K562 (cell line): Measurements from ENCODE around the gene EIF2S1. TPM values are rescaled to one million over a fixed set of nuclear protein-coding genes. Genes with fewer than 3 reads are reported as not detected.

Source experiments
- AFF1 ChIP-seq, 2 experiments: fragments of 450-650 bp; IDR thresholded peaks; 2 replicates each; pipeline ENCODE4 v1.6.1; 2018; ENCODE audit warnings: mild to moderate bottlenecking in 2 of 2, low read depth in 1 of 2; ENCODE audit not compliant: partially characterized antibody in 2 of 2
- CBFA2T2 ChIP-seq: fragments of 450-650 bp; conservative IDR thresholded peaks from 2 replicates; pipeline ENCODE4 v1.6.1; 2017; ENCODE audit warnings: mild to moderate bottlenecking
- E2F5 ChIP-seq: sonication (generic); formaldehyde crosslinking; IDR thresholded peaks from 2 replicates; pipeline ENCODE4 v1.8.0; 2022; ENCODE audit warnings: mild to moderate bottlenecking, missing genetic modification reagents
- MAFK ChIP-seq: IDR thresholded peaks from 2 replicates; pipeline ENCODE4 v1.6.1; 2011; ENCODE audit warnings: low read length, improper control_type of control experiment
- MTF1 ChIP-seq: fragments of 250-450 bp; sonication (Bioruptor Pico); IDR thresholded peaks from 2 replicates; pipeline ENCODE4 v1.9.0; 2021; ENCODE audit warnings: moderate library complexity, mild to moderate bottlenecking, inconsistent platforms, borderline replicate concordance
- PTTG1 ChIP-seq: fragments of 450-650 bp; IDR thresholded peaks from 2 replicates; pipeline ENCODE4 v1.6.1; 2016; ENCODE audit warnings: low read depth, mild to moderate bottlenecking, missing genetic modification characterization, missing compliant biosample characterization
- SREBF1 ChIP-seq: fragments of 150-350 bp; IDR thresholded peaks from 2 replicates; pipeline ENCODE4 v1.6.1; 2014; ENCODE audit warnings: antibody characterized with exemption, low read depth, low read length, borderline replicate concordance
- SUPT5H ChIP-seq: fragments of 450-650 bp; IDR thresholded peaks from 2 replicates; pipeline ENCODE4 v1.6.1; 2016
- VEZF1 ChIP-seq: fragments of 200-800 bp; sonication (Bioruptor generic); IDR thresholded peaks from 2 replicates; pipeline ENCODE4 v1.6.1; 2017; ENCODE audit warnings: missing genetic modification characterization, missing compliant biosample characterization
- ZBTB43 ChIP-seq: sonication (generic); formaldehyde crosslinking; IDR thresholded peaks from 2 replicates; pipeline ENCODE4 v1.8.0; 2023; ENCODE audit warnings: mild to moderate bottlenecking, missing genetic modification reagents
- ZNF318 ChIP-seq, 2 experiments: fragments of 450-650 bp; IDR thresholded peaks; 2 replicates each; pipeline ENCODE4 v1.6.1; 2016; ENCODE audit warnings: mild to moderate bottlenecking in 2 of 2, borderline replicate concordance in 1 of 2, low read depth in 1 of 2, moderate library complexity in 1 of 2
- ZNF717 ChIP-seq: fragments of 250-450 bp; sonication (Bioruptor Pico); IDR thresholded peaks from 2 replicates; pipeline ENCODE4 v1.5.0; 2021
- polyA plus RNA-seq, 8 experiments: library from polyadenylated mRNA; depleted of rRNA in 4 of 8; stranded (reverse) in 5 of 8; unstranded in 3 of 8; fragments of >200 nt; fragmentation: Nextera tagmentation in 2 of 8; fragmentation: Illumina TruSeq in 1 of 8; extraction: Ambion mirVana in 2 of 8; extraction: Trizol in 1 of 8; gene quantifications; 2 replicates each; pipeline versions ENCODE4 v1.2.1 to v1.2.3, GENCODE V29; 2011 to 2014; ENCODE audit warnings: inconsistent platforms in 1 of 8, missing spikeins in 1 of 8
- total RNA-seq, 7 experiments: library from RNA; depleted of rRNA in 6 of 7; stranded (reverse); fragments of >200 nt in 6 of 7; fragmentation: Illumina TruSeq in 2 of 7; extraction: Trizol in 2 of 7; gene quantifications; 2 replicates each; pipeline versions ENCODE4 v1.2.1 to v1.2.3, GENCODE V29; 2011 to 2021; ENCODE audit warnings: low replicate concordance in 1 of 7

The EIF2S1 gene
- total and polyA plus RNA-seq, 9 of the 15 experiments (the other 6 are each of a cell fraction or from before 2014, with no cell fraction given): 216 to 1,018 (median 332) TPM

- TF ChIP-seq AFF1 (IDR thresholded peaks at IDR 0.05; ENCODE audit: low read depth in 1 of 2, partially characterized antibody in 2 of 2): no peak
- TF ChIP-seq ZNF717 (CRISPR knock-in tag): no peak
- no peak for TF ChIP-seq ZBTB43 (CRISPR knock-in tag)
- TF ChIP-seq SREBF1: no peak
- TF ChIP-seq PTTG1 (tag): no peak
- no peak for TF ChIP-seq MAFK
- TF ChIP-seq VEZF1 (CRISPR knock-in tag): peak; percentile 34; the same call in 1 of the 2 replicates
- no peak for TF ChIP-seq E2F5 (CRISPR knock-in tag)
- TF ChIP-seq MTF1 (CRISPR knock-in tag): no peak
- no peak for TF ChIP-seq ZNF318 (IDR thresholded peaks at IDR 0.05; ENCODE audit: borderline replicate concordance in 1 of 2, low read depth in 1 of 2)
- TF ChIP-seq CBFA2T2: no peak
- no peak for TF ChIP-seq SUPT5H
Observed at GRCh38 chr14:67416085-67416484, 56.0 kb downstream of the EIF2S1 start (continued).
